22Rv1 (cell line): ENCODE measurements around the gene FBH1.

ENCODE experiments used
- H3K27ac ChIP-seq: fragments of 450-650 bp; 2 replicates; pipeline ENCODE4 v1.5.1; 2017
- CTCF ChIP-seq: fragments of 450-650 bp; IDR thresholded peaks from 2 replicates; pipeline ENCODE4 v1.5.1; 2017; ENCODE audit warnings: mild to moderate bottlenecking
- ZFX ChIP-seq: fragments of 450-650 bp; IDR thresholded peaks from 2 replicates; pipeline ENCODE4 v1.6.1; 2017; ENCODE audit warnings: antibody characterized with exemption, borderline replicate concordance

The FBH1 gene

GRCh38 chr10:5970527-5970926 lies 80.5 kb downstream of the FBH1 start:
- TF ChIP-seq ZFX: no peak
- no peak for TF ChIP-seq CTCF
- no peak overlapping the region for H3K27ac ChIP-seq

- TF ChIP-seq ZFX (no peak), CTCF (no peak)
- H3K27ac ChIP-seq: no peak overlapping the region
Observed at GRCh38 chr10:5971315-5971832, 81.3 kb downstream of the FBH1 start.

GRCh38 chr10:5971886-5972285 lies 81.8 kb downstream of the FBH1 start:
- TF ChIP-seq ZFX: no peak
- no peak for TF ChIP-seq CTCF
- no peak overlapping the region for H3K27ac ChIP-seq

- no peak overlapping the region for H3K27ac ChIP-seq
- TF ChIP-seq ZFX (no peak), CTCF (no peak)
Observed at GRCh38 chr10:5973069-5973468, 83.0 kb downstream of the FBH1 start.

GRCh38 chr10:5975641-5976473 lies 85.8 kb downstream of the FBH1 start:
- no peak for TF ChIP-seq ZFX
- H3K27ac ChIP-seq: no peak overlapping the region

GRCh38 chr10:5976512-5977470 lies 86.7 kb downstream of the FBH1 start:
- TF ChIP-seq CTCF (no peak), ZFX (no peak)
- H3K27ac ChIP-seq: no peak overlapping the region

- TF ChIP-seq CTCF (peak; percentile 52), ZFX (no peak)
- H3K27ac ChIP-seq: no peak within 1 kb of the TSS
Observed at GRCh38 chr10:5977471-5978229, 87.6 kb downstream of the FBH1 start, which contains the start of gene IL15RA. Gene IL15RA (minus strand): TSS chr10:5977543. CDS start chr10:5977492, 51 bp downstream.
